ENCODE results near the gene PLPP7.

The PLPP7 gene

DNA sequence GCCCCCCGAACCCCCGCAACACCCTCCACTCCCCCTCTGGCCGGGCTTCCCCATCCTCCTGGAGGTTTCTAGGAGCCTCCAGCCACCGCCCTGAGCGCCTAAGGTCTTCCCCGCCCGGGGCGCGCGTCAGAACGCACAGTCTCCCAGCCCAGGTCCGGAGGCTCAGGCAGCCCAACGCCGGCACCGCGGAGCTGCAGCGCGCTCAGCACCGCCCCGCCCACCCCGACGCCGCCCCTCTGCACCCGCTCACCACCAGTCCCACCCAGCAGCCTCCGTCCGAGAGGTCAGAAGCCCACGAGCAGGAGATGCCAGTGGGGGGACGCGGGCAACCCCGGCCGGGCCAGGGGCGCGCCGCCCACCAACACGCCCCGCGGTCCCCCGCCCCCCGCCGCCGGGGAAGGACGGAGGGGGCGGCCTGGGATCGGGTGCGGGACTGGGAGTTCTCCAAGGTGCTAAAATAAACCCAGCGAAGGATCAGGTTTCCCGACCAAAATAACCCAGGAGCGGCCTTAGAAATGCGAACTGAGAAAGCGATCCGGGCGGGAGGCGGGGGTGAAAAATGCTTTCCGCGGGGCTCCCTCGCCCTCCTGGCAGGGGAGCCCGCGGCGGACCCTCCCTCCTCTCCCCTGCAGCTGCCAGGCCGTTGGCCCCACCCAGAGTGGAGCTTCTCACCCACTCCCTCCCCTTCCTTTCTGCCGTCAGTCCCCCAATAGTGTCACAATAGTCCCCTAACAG is 6.7 kb upstream of the PLPP7 start:
- no peak for DNase-seq

GRCh38 chr9:131284856-131285255 is 4.7 kb upstream of the PLPP7 start:
- no peak for DNase-seq

DNA sequence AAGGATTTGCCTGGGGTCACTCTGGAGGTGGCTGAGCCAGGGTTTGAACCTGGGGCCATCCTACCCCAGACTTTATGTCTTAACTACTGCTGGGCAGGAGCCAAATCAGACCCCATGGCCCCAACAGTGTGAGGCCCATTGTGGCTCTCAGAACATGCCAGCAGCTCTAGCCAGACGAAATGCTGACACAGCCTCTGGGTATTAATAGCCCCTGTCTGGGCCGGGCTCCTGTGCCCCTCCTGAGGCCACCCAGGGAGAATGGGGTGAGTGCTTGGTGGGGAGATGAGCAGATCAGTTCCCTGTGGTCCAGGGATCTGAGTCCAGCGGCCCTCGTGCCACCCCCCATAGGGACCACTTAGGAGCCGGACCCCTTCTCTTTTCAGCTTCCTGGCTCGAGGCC is 2.2 kb upstream of the PLPP7 start:
- DNase-seq: no peak

DNA sequence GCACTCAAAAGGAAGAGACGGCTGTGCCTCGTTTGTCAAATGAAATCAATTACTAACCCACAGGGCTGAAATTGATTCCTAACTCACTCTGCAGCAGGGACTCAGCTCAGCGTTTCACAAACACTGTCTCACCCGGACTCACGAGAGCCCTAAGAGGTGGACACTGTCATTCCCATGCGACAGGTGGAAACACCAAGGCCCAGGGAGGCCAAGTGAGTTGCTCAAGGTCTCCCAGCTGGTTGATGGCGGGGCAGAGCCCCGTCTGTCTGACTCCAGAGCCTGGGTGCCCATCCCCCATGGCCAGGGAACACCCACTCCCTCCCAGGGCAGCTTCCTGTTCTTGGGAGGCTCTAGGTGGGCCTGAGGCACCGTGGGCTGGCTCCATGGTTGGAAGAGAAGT is 1.3 kb upstream of the PLPP7 start:
- no peak for DNase-seq

- no peak for DNase-seq
These were observed 678 bp downstream of the PLPP7 start for GRCh38 chr9:131290036-131290766.

DNA sequence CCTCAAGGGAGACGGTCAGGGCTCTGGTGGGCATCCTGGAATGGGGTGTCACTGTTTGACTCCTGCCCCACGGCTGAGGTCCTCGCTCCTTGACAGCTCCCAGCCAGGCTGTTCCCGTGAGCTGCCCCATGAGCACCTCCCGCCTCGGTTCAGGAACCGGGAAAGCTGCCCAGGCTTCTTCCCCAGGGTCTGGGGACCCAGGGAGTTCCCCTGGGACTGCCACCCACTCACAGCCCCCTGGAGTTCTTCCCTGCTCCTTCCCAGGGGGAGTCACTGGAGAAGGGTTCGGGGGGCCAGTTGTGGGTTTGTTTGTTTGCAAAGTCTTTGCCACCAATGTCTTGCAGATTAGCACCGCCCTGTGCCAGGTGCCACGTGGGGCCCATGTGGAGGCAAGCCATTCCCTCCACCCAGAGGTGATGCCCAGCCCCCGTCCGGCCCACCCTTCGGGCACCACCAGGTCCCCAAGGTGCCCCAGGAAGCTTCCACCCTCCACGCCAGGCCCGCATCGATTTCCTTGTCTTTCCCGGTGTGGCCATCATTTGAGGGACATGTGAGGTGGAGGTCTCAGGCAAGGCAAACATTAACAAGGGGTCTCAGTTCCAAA is 1.3 kb downstream of the PLPP7 start:
- no peak for DNase-seq

DNA sequence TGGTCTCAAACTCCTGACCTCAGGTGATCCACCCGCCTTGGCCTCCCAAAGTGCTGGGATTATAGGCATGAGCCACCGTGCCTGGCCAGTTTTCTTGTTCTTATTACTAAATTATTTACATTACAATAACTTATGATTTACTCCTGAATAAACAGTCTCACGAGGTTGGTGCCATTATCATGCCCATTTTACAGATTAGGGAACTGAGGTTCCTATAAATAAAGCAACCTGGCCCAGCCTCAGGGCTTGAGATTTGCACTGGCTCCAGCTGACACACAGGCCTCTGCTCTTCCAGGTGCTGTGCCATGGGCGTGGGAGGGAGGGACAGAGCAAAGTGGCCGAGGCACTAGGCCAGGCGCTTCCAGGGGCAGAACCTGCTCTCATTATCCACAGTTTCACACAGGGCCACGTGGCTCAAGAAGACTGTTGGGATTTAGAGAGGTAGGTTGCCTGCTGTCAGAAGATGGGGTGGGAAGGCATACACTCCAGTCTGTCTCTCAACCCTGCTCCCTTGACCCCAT is 2.3 kb downstream of the PLPP7 start:
- DNase-seq: no peak

DNA sequence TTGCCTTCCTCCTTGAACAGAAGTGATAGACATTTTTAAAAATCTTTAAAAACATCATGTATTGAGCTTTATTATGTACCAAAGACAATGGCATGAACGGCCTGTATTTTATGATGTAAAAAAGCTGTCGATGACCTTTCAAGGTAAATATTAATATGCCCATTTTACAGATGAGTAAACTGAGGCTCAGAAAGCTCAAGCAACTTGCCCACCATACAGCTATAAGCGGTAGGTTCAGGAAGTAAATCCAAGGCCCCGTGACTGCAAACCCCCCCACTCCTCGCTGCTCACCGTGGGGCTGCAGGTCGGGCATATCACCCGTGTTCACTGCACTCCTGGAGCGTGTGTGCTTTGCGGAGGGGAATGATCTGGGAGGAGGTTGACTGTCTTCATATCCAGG is 3.4 kb downstream of the PLPP7 start:
- DNase-seq: no peak

DNA sequence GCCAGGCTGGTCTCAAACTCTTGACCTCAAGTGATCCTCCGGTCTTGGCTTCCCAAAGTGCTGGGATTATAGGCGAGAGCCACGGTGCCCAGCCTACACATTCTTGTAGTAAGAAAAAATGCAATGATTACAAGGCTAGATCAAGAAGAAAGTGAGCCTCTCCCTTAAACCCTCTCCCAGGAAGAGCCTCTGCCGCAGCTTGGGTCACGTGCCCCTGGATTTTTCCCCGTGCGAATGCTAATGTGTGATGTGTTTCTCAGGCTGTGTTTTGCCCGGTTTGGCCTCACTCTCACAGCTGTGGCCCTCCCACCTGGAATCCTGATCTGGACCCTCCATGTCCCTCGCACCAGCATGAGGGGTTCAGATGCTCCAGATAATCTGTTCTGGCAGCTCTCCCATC is 6.9 kb downstream of the PLPP7 start:
- DNase-seq: no peak

- no peak for DNase-seq
These were observed 7.5 kb downstream of the PLPP7 start for GRCh38 chr9:131296906-131297500.

GRCh38 chr9:131297903-131298302 is 8.4 kb downstream of the PLPP7 start:
- DNase-seq: no peak

DNA sequence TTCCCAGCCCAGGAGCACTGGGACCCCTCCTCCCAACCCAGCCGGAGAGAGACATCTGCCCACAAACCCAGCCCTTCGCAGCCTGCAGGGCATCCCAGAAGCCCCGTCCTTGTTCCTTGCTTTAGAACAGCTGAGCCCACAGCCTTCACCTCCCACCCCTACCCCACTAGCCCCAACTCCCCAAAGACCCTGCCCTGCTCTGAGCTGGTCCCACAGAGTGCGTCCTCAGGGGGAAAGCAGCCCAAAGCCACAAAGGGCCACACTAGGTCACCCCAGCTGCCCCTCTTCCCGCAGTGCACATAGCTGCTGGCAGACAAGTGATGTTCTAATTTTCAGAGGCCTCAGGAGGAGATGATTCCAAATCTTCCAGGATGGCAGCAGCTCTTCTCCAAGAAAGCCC is 8.8 kb downstream of the PLPP7 start:
- no peak for DNase-seq

GRCh38 chr9:131298816-131299215 is 9.3 kb downstream of the PLPP7 start:
- DNase-seq: no peak

DNA sequence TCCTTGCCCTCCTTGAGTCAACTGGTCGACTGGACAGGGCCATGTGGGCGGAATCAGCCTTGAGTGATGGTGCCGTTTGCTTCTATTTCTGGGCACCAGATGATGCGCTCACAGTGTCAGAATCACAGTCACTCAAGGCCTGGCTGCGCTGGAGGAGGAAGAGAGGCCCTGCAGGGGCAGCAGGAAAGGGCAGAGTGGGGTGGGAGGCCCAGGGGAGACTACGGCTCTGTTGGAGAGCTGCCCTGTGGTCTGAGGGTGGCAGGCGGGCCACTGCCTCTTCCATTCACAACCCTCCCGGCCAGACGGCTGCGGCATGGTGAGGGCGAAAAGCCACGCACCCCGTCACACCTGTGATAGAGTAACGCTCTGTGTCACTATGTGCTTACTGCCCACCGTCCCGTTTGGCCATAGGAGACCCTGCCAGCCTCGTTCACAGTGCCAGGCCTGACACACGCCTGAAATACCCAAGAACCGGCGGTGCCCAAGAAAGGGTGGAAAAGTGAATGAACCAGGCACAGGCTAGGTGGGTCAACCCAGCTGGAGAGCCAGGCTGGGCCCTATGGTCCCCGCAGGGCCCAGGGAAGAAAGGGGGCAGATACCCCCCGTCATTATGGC is 9.9 kb downstream of the PLPP7 start:
- no peak for DNase-seq

- no peak for DNase-seq
These were observed 10.4 kb downstream of the PLPP7 start for GRCh38 chr9:131299961-131300347.

- no peak for DNase-seq
These were observed 10.9 kb downstream of the PLPP7 start for GRCh38 chr9:131300444-131300843.

- no peak for DNase-seq
These were observed 12.9 kb downstream of the PLPP7 start for GRCh38 chr9:131302244-131303075.

DNA sequence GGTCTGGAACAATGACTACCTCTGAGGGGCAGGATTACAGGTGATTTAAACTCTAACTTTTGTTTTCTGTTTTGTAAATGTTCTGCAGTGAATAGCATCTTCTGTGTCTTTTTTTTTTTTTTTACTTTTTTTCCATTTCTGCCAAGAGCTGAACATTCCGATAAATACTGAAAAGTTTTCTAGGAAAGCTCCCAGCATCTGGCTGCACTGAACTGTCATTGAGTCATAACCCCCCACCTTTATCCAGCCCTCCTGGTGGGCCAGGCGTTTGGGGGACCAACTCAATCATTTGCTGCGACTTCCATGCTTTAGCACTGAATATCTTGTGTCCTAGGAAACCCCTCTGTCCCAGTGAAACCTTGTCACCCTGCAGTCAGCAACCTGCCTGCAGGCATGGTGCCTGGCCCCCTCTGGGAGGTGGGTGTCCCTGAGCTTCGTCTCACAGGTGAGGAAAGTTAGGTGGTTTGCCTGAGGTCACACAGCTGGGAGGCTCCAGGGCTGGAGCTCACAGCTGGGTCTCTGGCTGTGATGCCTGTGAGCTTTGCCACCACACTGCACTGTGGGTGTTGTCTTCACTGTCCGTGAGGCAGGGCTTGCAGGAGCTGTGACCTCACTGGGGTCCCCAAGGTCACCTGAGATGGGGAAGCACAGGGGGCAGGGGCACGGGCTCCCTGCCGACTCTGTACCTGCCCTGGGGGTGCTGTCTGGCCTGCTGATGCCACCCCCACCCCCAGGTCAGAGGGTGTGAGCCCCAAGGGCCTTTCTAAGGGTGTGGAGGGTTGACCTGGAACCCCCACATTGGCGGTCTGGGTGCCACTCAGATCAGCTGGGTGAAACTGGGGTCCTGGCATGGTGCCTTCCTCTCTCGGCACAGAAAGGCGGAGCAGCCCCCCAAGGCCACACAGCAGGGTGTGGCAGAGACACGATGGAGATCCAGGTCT is 14.1 kb downstream of the PLPP7 start:
- DNase-seq: no peak

- no peak for DNase-seq
These were observed 15.3 kb downstream of the PLPP7 start for GRCh38 chr9:131304676-131305355.

DNA sequence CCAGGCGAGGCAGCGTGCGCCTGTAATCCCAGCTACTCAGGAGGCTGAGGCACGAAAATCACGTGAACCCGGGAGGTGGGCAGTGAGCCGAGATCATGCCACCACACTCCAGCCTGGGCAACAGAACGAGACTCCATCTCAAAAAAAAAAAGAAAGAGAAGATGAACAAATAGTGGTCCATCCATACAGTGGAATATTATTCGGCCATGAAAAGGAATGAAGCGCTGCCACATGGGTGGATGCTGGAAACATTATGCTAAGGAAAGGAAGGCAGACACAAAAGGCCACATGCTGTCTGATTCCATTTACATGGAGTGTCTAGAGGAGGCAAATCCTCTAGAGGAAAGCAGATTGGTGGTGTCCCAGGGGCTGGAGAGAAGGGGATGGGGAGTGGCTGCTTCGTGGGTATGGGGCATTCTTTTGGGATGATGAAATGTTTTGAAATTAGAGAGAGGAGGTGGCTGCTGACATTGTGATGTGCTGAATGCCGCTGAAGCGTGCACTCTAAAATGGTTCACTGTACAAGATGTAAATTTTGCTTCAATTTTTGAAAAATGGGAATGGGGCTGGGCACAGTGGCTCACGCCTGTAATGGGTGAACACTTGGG is 17.0 kb downstream of the PLPP7 start:
- DNase-seq: no peak
